ENCODE measurements around the gene INAVA. TPM values are rescaled to one million over a fixed set of nuclear protein-coding genes. Genes with fewer than 3 reads are reported as not detected.

Gene INAVA
- total and polyA plus RNA-seq, 10 of the 15 experiments (the other 5 are each of a cell fraction or from before 2014, with no cell fraction given), result 3.6 to 15.4 (median 9.5) TPM

DNA sequence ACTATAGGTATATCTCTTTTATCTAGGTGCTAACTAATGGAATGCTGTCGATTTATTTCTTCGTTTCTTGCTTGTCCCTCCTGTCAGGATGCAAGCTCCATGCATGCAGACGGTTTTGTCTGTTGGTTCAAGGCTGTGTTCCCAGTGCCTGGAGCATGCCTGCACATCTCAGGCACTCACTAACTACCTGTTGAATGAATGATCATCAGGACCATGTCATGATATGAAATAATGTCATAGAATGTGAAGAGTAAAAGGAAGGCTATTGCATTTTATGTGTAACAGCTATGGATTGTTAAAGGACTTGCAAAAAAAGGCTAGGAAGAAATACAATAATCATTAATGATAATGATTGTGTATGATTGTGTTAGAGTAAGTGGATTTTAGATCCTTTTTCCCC lies 17.7 kb upstream of the INAVA start (continued):
- TF ChIP-seq NR2F1 (conservative IDR thresholded peaks at IDR 0.05) (no peak), POLR2AphosphoS5 (IDR thresholded peaks at IDR 0.05; ENCODE audit: low read length) (no peak)

DNA sequence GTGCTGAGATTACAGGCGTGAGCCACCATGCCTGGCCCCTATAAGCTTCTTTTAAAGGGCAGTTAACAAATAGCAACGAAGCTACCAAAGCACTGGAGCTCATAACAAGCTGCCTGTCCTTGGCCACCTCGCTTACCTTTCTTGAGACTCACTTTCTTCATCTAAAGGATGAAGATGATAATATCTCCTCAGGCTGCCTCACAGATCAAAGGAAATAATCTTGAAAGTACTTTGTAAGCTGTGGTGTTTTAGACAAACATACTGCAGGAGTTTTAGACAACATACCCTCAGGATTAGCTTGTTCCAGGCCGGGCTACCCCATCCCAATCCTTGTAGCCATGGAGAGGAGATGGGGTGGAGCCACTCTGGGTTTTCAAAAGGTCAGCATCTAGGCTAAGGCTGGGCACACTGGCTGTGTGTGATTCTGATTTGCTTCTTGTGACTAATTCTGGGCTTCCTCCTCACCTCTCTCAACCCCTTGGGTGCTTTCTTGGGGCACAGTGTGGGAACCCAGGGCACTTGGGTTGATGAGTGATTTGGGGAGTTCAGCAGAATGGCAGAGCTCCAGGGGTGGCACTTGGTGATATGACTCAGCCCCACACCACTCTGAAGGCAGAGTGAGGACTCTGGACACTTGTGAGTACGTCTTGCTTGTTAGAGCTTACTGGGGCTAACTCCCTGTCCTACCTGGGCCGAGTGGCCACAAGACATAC lies 16.7 kb upstream of the INAVA start:
- no peaks in the 10 kb centered on the region for H3K36me3 ChIP-seq (ENCODE audit: control insufficient read depth in 2 of 2, insufficient read depth in 2 of 2, low read length in 1 of 2)
- H3K27me3 ChIP-seq (replicated peaks in 1 of 2; ENCODE audit: control insufficient read depth in 2 of 2, insufficient read depth in 2 of 2, low read length in 1 of 2), result no peaks in the 10 kb centered on the region
- POLR2A ChIA-PET, result interaction anchor here (0.7 to 6.2 kb wide), 8 partner anchors 8 to 148 kb away, joined by 3 to 62 read pairs (median 10); no protein-coding TSS in a partner anchor
- H3K4me3 ChIP-seq, result no peak overlapping the region
- SMC1A ChIA-PET (ENCODE audit: uncharacterized antibody, unreplicated experiment), result interaction anchor here (0.7 to 9.4 kb wide), 18 partner anchors 11 to 321 kb away, joined by 3 to 208 read pairs (median 4); partner anchors contain the start of gene INAVA
- peak; percentile 89 for DNase-seq (ENCODE audit: low read depth, low spot score)
- peak; percentile 80 for FAIRE-seq
- H3K79me2 ChIP-seq (ENCODE audit: control insufficient read depth, insufficient read depth, low read length), result no peaks in the 10 kb centered on the region
- peak; percentile 84 for ATAC-seq
- H3K27ac ChIP-seq (ENCODE audit: control insufficient read depth, insufficient read depth), result no peak overlapping the region
- in situ Hi-C loops (cut with MboI) (no loop called here), intact Hi-C loops (cut with micrococcal nuclease; ENCODE audit: unreplicated experiment) (loop anchor here (1.0 kb wide), 1 partner anchor 16 kb away; no protein-coding TSS in a partner anchor)
- H3K4me1 ChIP-seq (ENCODE audit: control insufficient read depth, insufficient read depth, low read length), result peaks cover 17% of the 10 kb centered on the region
- CTCF ChIA-PET, result interaction anchor here (0.8 to 7.7 kb wide), 9 partner anchors 8 to 245 kb away, joined by 3 to 73 read pairs (median 11); partner anchors contain the start of gene INAVA
- no peak overlapping the region for H3K9ac ChIP-seq (ENCODE audit: control insufficient read depth, insufficient read depth, low read length)
- RAD21 ChIA-PET (ENCODE audit: unreplicated experiment), result interaction anchor here (0.7 to 7.9 kb wide), 8 partner anchors 8 to 147 kb away, joined by 3 to 111 read pairs (median 12); partner anchors contain the start of gene INAVA
- no peak overlapping the region for H3K4me2 ChIP-seq (ENCODE audit: control insufficient read depth, insufficient read depth)
- under 1% methylated on average over 6 of the region's 6 CpGs for WGBS (ENCODE audit: insufficient coverage, insufficient replicate concordance, low lambda C conversion rate, missing lambda C conversion rate)
- no peak overlapping the region for H2AFZ ChIP-seq (ENCODE audit: control insufficient read depth, low read depth, low read length)
- H4K20me1 ChIP-seq (ENCODE audit: control insufficient read depth, insufficient read depth), result no peaks in the 10 kb centered on the region
- no peaks in the 10 kb centered on the region for H3K9me3 ChIP-seq (replicated peaks; ENCODE audit: control insufficient read depth, insufficient read depth, low read length)
- no TSS peak for BruUV-seq (replicated peaks)
- TF ChIP-seq, protein P1, sequence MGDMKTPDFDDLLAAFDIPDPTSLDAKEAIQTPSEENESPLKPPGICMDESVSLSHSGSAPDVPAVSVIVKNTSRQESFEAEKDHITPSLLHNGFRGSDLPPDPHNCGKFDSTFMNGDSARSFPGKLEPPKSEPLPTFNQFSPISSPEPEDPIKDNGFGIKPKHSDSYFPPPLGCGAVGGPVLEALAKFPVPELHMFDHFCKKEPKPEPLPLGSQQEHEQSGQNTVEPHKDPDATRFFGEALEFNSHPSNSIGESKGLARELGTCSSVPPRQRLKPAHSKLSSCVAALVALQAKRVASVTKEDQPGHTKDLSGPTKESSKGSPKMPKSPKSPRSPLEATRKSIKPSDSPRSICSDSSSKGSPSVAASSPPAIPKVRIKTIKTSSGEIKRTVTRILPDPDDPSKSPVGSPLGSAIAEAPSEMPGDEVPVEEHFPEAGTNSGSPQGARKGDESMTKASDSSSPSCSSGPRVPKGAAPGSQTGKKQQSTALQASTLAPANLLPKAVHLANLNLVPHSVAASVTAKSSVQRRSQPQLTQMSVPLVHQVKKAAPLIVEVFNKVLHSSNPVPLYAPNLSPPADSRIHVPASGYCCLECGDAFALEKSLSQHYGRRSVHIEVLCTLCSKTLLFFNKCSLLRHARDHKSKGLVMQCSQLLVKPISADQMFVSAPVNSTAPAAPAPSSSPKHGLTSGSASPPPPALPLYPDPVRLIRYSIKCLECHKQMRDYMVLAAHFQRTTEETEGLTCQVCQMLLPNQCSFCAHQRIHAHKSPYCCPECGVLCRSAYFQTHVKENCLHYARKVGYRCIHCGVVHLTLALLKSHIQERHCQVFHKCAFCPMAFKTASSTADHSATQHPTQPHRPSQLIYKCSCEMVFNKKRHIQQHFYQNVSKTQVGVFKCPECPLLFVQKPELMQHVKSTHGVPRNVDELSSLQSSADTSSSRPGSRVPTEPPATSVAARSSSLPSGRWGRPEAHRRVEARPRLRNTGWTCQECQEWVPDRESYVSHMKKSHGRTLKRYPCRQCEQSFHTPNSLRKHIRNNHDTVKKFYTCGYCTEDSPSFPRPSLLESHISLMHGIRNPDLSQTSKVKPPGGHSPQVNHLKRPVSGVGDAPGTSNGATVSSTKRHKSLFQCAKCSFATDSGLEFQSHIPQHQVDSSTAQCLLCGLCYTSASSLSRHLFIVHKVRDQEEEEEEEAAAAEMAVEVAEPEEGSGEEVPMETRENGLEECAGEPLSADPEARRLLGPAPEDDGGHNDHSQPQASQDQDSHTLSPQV (IDR thresholded peaks at IDR 0.05), result no peak
- TF ChIP-seq CREB1 (IDR thresholded peaks at IDR 0.05; ENCODE audit: low read depth) (0 out of 2 replicates have a peak, but pooled peaks have one; percentile 10), TCF3 (IDR thresholded peaks at IDR 0.05; ENCODE audit: borderline replicate concordance, insufficient read depth, low read depth, low read length) (peak; percentile 49; the same call in 1 of the 2 replicates), CREM (IDR thresholded peaks at IDR 0.05; ENCODE audit: low read depth) (peak; percentile 71), TCF12 (IDR thresholded peaks at IDR 0.05; ENCODE audit: low read depth, low read length) (peak; percentile 72), ZNF622 (IDR thresholded peaks at IDR 0.05) (no peak), GATAD2B (conservative IDR thresholded peaks at IDR 0.05; ENCODE audit: low read depth) (peak; percentile 87), BMI1 (IDR thresholded peaks at IDR 0.05; ENCODE audit: borderline replicate concordance) (0 out of 2 replicates have a peak, but pooled peaks have one; percentile 34), JUNB (IDR thresholded peaks at IDR 0.05) (peak; percentile 94), RUNX3 (IDR thresholded peaks at IDR 0.05; ENCODE audit: low read length) (peak; percentile 78), CHD1 (IDR thresholded peaks at IDR 0.05; ENCODE audit: low read depth, low read length) (no peak), NR2F1 (conservative IDR thresholded peaks at IDR 0.05) (peak; percentile 92), ZBED1 (IDR thresholded peaks at IDR 0.05; ENCODE audit: borderline replicate concordance) (peak; percentile 56; the same call in 1 of the 2 replicates), RELA (IDR thresholded peaks at IDR 0.05; ENCODE audit: borderline replicate concordance, partially characterized antibody) (peak; percentile 38), EP300 (IDR thresholded peaks at IDR 0.05; ENCODE audit: borderline replicate concordance in 1 of 2, control insufficient read depth in 1 of 2, low read depth in 2 of 2, low read length in 2 of 2) (peak in 1 of 2 experiments; percentile 58; a peak in 1 of 4 replicates)
- TF ChIP-seq, protein P2, sequence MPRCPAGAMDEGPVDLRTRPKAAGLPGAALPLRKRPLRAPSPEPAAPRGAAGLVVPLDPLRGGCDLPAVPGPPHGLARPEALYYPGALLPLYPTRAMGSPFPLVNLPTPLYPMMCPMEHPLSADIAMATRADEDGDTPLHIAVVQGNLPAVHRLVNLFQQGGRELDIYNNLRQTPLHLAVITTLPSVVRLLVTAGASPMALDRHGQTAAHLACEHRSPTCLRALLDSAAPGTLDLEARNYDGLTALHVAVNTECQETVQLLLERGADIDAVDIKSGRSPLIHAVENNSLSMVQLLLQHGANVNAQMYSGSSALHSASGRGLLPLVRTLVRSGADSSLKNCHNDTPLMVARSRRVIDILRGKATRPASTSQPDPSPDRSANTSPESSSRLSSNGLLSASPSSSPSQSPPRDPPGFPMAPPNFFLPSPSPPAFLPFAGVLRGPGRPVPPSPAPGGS (IDR thresholded peaks at IDR 0.05; ENCODE audit: borderline replicate concordance, insufficient read depth, low read depth, low read length, poor library complexity, severe bottlenecking), result peak; percentile 92

Data from GM12878 (cell line).